ENCODE data around the gene THOC6. TPM values are rescaled to one million over a fixed set of nuclear protein-coding genes. Genes with fewer than 3 reads are reported as not detected.

Gene THOC6
- total and polyA plus RNA-seq, 9 of the 15 experiments (the other 6 are each of a cell fraction or from before 2014, with no cell fraction given): 2.5 to 65.4 (median 42.3) TPM

GRCh38 chr16:3020604-3021448 is 3.0 kb upstream of the THOC6 start (continued):
- TF ChIP-seq ARID3A (IDR thresholded peaks at IDR 0.05; ENCODE audit: borderline replicate concordance, low read depth, low read length) (no peak), GABPB2 (CRISPR knock-in tag; conservative IDR thresholded peaks at IDR 0.05) (no peak), YY1 (IDR thresholded peaks at IDR 0.05; ENCODE audit: borderline replicate concordance in 1 of 3, control insufficient read depth in 1 of 3, extremely low read depth in 1 of 3, insufficient read depth in 3 of 3, insufficient read length in 1 of 3, insufficient replicate concordance in 2 of 3, low read depth in 1 of 3, low read length in 2 of 3) (peak in 1 of 3 experiments; percentile 5), RBM14 (IDR thresholded peaks at IDR 0.05; ENCODE audit: borderline replicate concordance, insufficient read depth, low read depth, low read length) (no peak), USF1 (CRISPR knock-in tag; IDR thresholded peaks at IDR 0.05) (no peak), CBX3 (IDR thresholded peaks at IDR 0.05; ENCODE audit: borderline replicate concordance in 1 of 2, low read length in 2 of 2) (no peak), MCM2 (IDR thresholded peaks at IDR 0.05; ENCODE audit: low read depth) (no peak), ZNF354B (CRISPR knock-in tag; IDR thresholded peaks at IDR 0.05) (no peak), ELF1 (tag; IDR thresholded peaks at IDR 0.05) (no peak), XRCC4 (IDR thresholded peaks at IDR 0.05; ENCODE audit: extremely low read depth, insufficient read depth, insufficient read length) (no peak), TAF7 (tag; IDR thresholded peaks at IDR 0.05) (no peak), GTF2B (IDR thresholded peaks at IDR 0.05; ENCODE audit: extremely low read depth, insufficient read length) (no peak), MEIS2 (IDR thresholded peaks at IDR 0.05; ENCODE audit: partially characterized antibody) (no peak), ZNF232 (CRISPR knock-in tag; IDR thresholded peaks at IDR 0.05) (no peak), ZNF165 (CRISPR knock-in tag; IDR thresholded peaks at IDR 0.05; ENCODE audit: borderline replicate concordance) (no peak), ZNF766 (CRISPR knock-in tag; conservative IDR thresholded peaks at IDR 0.05) (peak; percentile 18; the same call in 1 of the 2 replicates), HMBOX1 (IDR thresholded peaks at IDR 0.05) (no peak), HMG20B (CRISPR knock-in tag; IDR thresholded peaks at IDR 0.05) (no peak), ATF7 (IDR thresholded peaks at IDR 0.05) (peak; percentile 71), ARNT (IDR thresholded peaks at IDR 0.05) (no peak), CHD2 (IDR thresholded peaks at IDR 0.05; ENCODE audit: low read depth, low read length) (no peak; the same call in 1 of the 2 replicates), PREB (CRISPR knock-in tag; IDR thresholded peaks at IDR 0.05) (no peak)

All from K562 (cell line).